MM.1S (cell line): ENCODE measurements around the gene ZNF581.

Experiments used
- DNase-seq: peaks from one replicate; pipeline ENCODE4 v3.0.0-alpha.2; 2015
- H2AFZ ChIP-seq: fragments of 300-600 bp; sonication (generic); 2 replicates; pipeline ENCODE4 v1.6.0; 2016; ENCODE audit warnings: antibody characterized with exemption, low read length
- H3F3A ChIP-seq: fragments of 300-600 bp; sonication (generic); 2 replicates; pipeline ENCODE4 v1.6.1; 2016; ENCODE audit warnings: mild to moderate bottlenecking, antibody characterized with exemption, low read length, moderate library complexity, mixed read lengths; ENCODE audit not compliant: insufficient read depth
- H3K27ac ChIP-seq: fragments of 300-600 bp; sonication (generic); 2 replicates; pipeline ENCODE4 v1.5.1; 2016; ENCODE audit warnings: mild to moderate bottlenecking, low read length
- H3K27me3 ChIP-seq: fragments of 300-600 bp; sonication (generic); replicated peaks from 2 replicates; pipeline ENCODE4 v1.6.0; 2016; ENCODE audit warnings: low read length; ENCODE audit not compliant: insufficient read depth
- H3K36me3 ChIP-seq: fragments of 300-600 bp; sonication (generic); replicated peaks from 2 replicates; pipeline ENCODE4 v1.6.1; 2016; ENCODE audit warnings: mild to moderate bottlenecking, low read length, mixed read lengths; ENCODE audit not compliant: insufficient read depth
- H3K4me1 ChIP-seq: fragments of 300-600 bp; sonication (generic); 2 replicates; pipeline ENCODE4 v1.6.1; 2016; ENCODE audit warnings: low read length, mixed read lengths
- H3K4me2 ChIP-seq: fragments of 300-600 bp; sonication (generic); 2 replicates; pipeline ENCODE4 v1.6.0; 2016; ENCODE audit warnings: low read depth, low read length
- H3K4me3 ChIP-seq: fragments of 300-600 bp; sonication (generic); 2 replicates; pipeline ENCODE4 v1.5.1; 2016; ENCODE audit warnings: low read length, mixed read lengths
- H3K79me2 ChIP-seq: fragments of 300-600 bp; sonication (generic); 2 replicates; pipeline ENCODE4 v1.6.1; 2016; ENCODE audit warnings: mixed run types, low read length, mixed read lengths
- H3K9ac ChIP-seq: fragments of 300-600 bp; sonication (generic); 2 replicates; pipeline ENCODE4 v1.6.1; 2016; ENCODE audit warnings: low read length, mixed read lengths
- H3K9me2 ChIP-seq: fragments of 300-600 bp; sonication (generic); replicated peaks from 2 replicates; pipeline ENCODE4 v1.6.1; 2016; ENCODE audit warnings: mild to moderate bottlenecking, low read length, mixed read lengths; ENCODE audit not compliant: insufficient read depth
- H3K9me3 ChIP-seq: fragments of 300-600 bp; sonication (generic); replicated peaks from 2 replicates; pipeline ENCODE4 v1.6.1; 2016; ENCODE audit warnings: mild to moderate bottlenecking, low read length, mixed read lengths; ENCODE audit not compliant: insufficient read depth
- H4K20me1 ChIP-seq: fragments of 300-600 bp; sonication (generic); 2 replicates; pipeline ENCODE4 v1.6.1; 2016; ENCODE audit warnings: mild to moderate bottlenecking, low read length, moderate library complexity, mixed read lengths; ENCODE audit not compliant: insufficient read depth
- CTCF ChIP-seq: fragments of 300-600 bp; sonication (generic); IDR thresholded peaks from 2 replicates; pipeline ENCODE4 v1.5.1; 2016; ENCODE audit warnings: antibody characterized with exemption, low read length, mixed read lengths
- EZH2 ChIP-seq: fragments of 300-600 bp; sonication (generic); optimal IDR thresholded peaks from 2 replicates; pipeline ENCODE3; 2017; ENCODE audit warnings: low read depth, mild to moderate bottlenecking, antibody characterized with exemption, low read length, mixed read lengths
- EZH2phosphoT487 ChIP-seq: fragments of 300-600 bp; sonication (generic); IDR thresholded peaks from 2 replicates; pipeline ENCODE4 v1.6.1; 2018; ENCODE audit warnings: antibody characterized with exemption, low read length

ZNF581 gene

GRCh38 chr19:55599468-55599841 is 44.0 kb upstream of the ZNF581 start, which contains the start of gene FIZ1:
TSS of gene FIZ1 (minus strand) at chr19:55599517. CDS start at chr19:55597865, 1,652 bp downstream.
- Histone ChIP-seq H3K4me2 (peak within 1 kb of the TSS; percentile 88), H3K9me3 (no peaks in the 10 kb centered on the region), H3K9ac (peak within 1 kb of the TSS; percentile 89), H3K4me1 (peaks cover 8% of the 10 kb centered on the region; the same call in 1 of the 2 replicates), H3K27me3 (no peaks in the 10 kb centered on the region), H3K9me2 (no peaks in the 10 kb centered on the region), H3K27ac (peak within 1 kb of the TSS; percentile 80), H3K79me2 (0 out of 2 replicates have a peak, but pooled peaks cover 7% of the 10 kb centered on the region), H3K4me3 (peak within 1 kb of the TSS; percentile 68), H2AFZ (peak within 1 kb of the TSS; percentile 63), H3F3A (peaks cover 23% of the 10 kb centered on the region), H4K20me1 (no peaks in the 10 kb centered on the region), H3K36me3 (no peaks in the 10 kb centered on the region)
- peak; percentile 93 for DNase-seq
- TF ChIP-seq EZH2 (no peak), CTCF (no peak), EZH2phosphoT487 (no peak)

GRCh38 chr19:55599842-55600661 is 43.4 kb upstream of the ZNF581 start, which contains the start of gene ZNF524:
TSS of gene ZNF524 (plus strand) at chr19:55600288. CDS start at chr19:55602113, 1,825 bp downstream.
- H3K9me3 ChIP-seq, result no peaks in the 10 kb centered on the region
- peak within 1 kb of the TSS; percentile 63 for H2AFZ ChIP-seq
- H3K79me2 ChIP-seq, result 0 out of 2 replicates have a peak, but pooled peaks cover 7% of the 10 kb centered on the region
- H3K27ac ChIP-seq, result peak within 1 kb of the TSS; percentile 80
- peak; percentile 88 for DNase-seq
- peak within 1 kb of the TSS; percentile 88 for H3K4me2 ChIP-seq
- H3K36me3 ChIP-seq, result no peaks in the 10 kb centered on the region
- H3K9ac ChIP-seq, result peak within 1 kb of the TSS; percentile 89
- H3K9me2 ChIP-seq, result no peaks in the 10 kb centered on the region
- H3K4me1 ChIP-seq, result peaks cover 12% of the 10 kb centered on the region; the same call in 1 of the 2 replicates
- TF ChIP-seq EZH2phosphoT487 (no peak), EZH2 (no peak), CTCF (no peak)
- H3K27me3 ChIP-seq, result no peaks in the 10 kb centered on the region
- no peaks in the 10 kb centered on the region for H4K20me1 ChIP-seq
- H3K4me3 ChIP-seq, result peak within 1 kb of the TSS; percentile 68
- H3F3A ChIP-seq, result peaks cover 29% of the 10 kb centered on the region

- Histone ChIP-seq H3K9me3 (no peaks in the 10 kb centered on the region), H3K27ac (no peak overlapping the region), H3K4me2 (peak overlapping the region; percentile 88), H3K9ac (peak overlapping the region; percentile 68; the same call in 1 of the 2 replicates), H4K20me1 (no peaks in the 10 kb centered on the region), H3F3A (peaks cover 31% of the 10 kb centered on the region), H2AFZ (peak overlapping the region; percentile 40; the same call in 1 of the 2 replicates), H3K36me3 (no peaks in the 10 kb centered on the region), H3K27me3 (no peaks in the 10 kb centered on the region), H3K4me3 (peak overlapping the region; percentile 66), H3K9me2 (no peaks in the 10 kb centered on the region), H3K4me1 (peaks cover 12% of the 10 kb centered on the region; the same call in 1 of the 2 replicates), H3K79me2 (0 out of 2 replicates have a peak, but pooled peaks cover 7% of the 10 kb centered on the region)
- no peak for DNase-seq
- TF ChIP-seq EZH2, result no peak
- TF ChIP-seq EZH2phosphoT487, result no peak
- no peak for TF ChIP-seq CTCF
Measured at GRCh38 chr19:55600662-55601028, 42.8 kb upstream of the ZNF581 start.
